CD14-positive monocyte (primary cell): Measurements from ENCODE around the gene BCL7C. TPM values are rescaled to one million over a fixed set of nuclear protein-coding genes. Genes with fewer than 3 reads are reported as not detected.

Experiments used
- DNase-seq, 3 donors: peaks; one replicate each; pipeline ENCODE4 v3.0.0-alpha.2; 2011 to 2022
- H2AFZ ChIP-seq: 2 replicates; pipeline ENCODE4 v1.6.0; 2012; ENCODE audit warnings: mild to moderate bottlenecking, low read depth, low read length, inconsistent platforms; ENCODE audit not compliant: insufficient read depth, poor library complexity, severe bottlenecking
- H3K27ac ChIP-seq, 2 donors: 1 replicate in 1 of 2; 2 replicates in 1 of 2; pipeline ENCODE4 v1.5.1; 2012 to 2013; ENCODE audit warnings: low read length in 2 of 2, control low read depth in 1 of 2, inconsistent platforms in 1 of 2, low read depth in 1 of 2, mild to moderate bottlenecking in 1 of 2
- H3K27me3 ChIP-seq, 2 donors: one replicate each; pipeline versions ENCODE4 v1.6.0 to v1.6.1; 2011 to 2013; ENCODE audit warnings: low read length in 2 of 2; ENCODE audit not compliant: control insufficient read depth in 2 of 2, insufficient read depth in 2 of 2
- H3K36me3 ChIP-seq, 2 donors: replicated peaks in 1 of 2; 1 replicate in 1 of 2; 2 replicates in 1 of 2; pipeline versions ENCODE4 v1.5.1 to v1.6.1; 2012 to 2013; ENCODE audit warnings: low read length in 2 of 2, control low read depth in 1 of 2, inconsistent platforms in 1 of 2, mild to moderate bottlenecking in 1 of 2; ENCODE audit not compliant: insufficient read depth in 2 of 2, control insufficient read depth in 1 of 2
- H3K4me1 ChIP-seq, 2 donors: 1 replicate in 1 of 2; 2 replicates in 1 of 2; pipeline versions ENCODE4 v1.5.1 to v1.6.1; 2012 to 2013; ENCODE audit warnings: low read length in 2 of 2, control low read depth in 1 of 2, inconsistent platforms in 1 of 2, mild to moderate bottlenecking in 1 of 2, moderate library complexity in 1 of 2; ENCODE audit not compliant: insufficient read depth in 2 of 2, control insufficient read depth in 1 of 2
- H3K4me2 ChIP-seq: replicated peaks from 2 replicates; pipeline ENCODE3; 2012; ENCODE audit warnings: low read length, moderate library complexity, mild to moderate bottlenecking; ENCODE audit not compliant: poor library complexity, severe bottlenecking; ENCODE audit errors: extremely low read depth
- H3K4me3 ChIP-seq, 3 experiments: fragments of 200-600 bp in 1 of 3; sonication (generic) in 1 of 3; replicated peaks in 1 of 3; 1 replicate in 2 of 3; 2 replicates in 1 of 3; pipeline ENCODE4 v1.5.1; 2011 to 2013; ENCODE audit warnings: low read length in 3 of 3, mild to moderate bottlenecking in 3 of 3, control low read depth in 2 of 3, low read depth in 2 of 3, inconsistent platforms in 1 of 3, moderate library complexity in 1 of 3
- H3K79me2 ChIP-seq: 2 replicates; pipeline ENCODE4 v1.6.0; 2012; ENCODE audit warnings: mild to moderate bottlenecking, control low read depth, inconsistent platforms, low read length, moderate library complexity; ENCODE audit not compliant: insufficient read depth
- H3K9ac ChIP-seq: 2 replicates; pipeline ENCODE4 v1.6.0; 2017; ENCODE audit warnings: low read length, mild to moderate bottlenecking; ENCODE audit not compliant: insufficient read depth, poor library complexity, severe bottlenecking
- H3K9me3 ChIP-seq, 2 donors: replicated peaks in 1 of 2; 1 replicate in 1 of 2; 2 replicates in 1 of 2; pipeline versions ENCODE4 v1.5.1 to v1.6.1; 2012 to 2013; ENCODE audit warnings: low read length in 2 of 2, control low read depth in 1 of 2; ENCODE audit not compliant: control insufficient read depth in 1 of 2, insufficient read depth in 1 of 2
- H4K20me1 ChIP-seq: 2 replicates; pipeline ENCODE4 v1.6.0; 2012; ENCODE audit warnings: mild to moderate bottlenecking, low read length, control low read depth, moderate library complexity; ENCODE audit not compliant: insufficient read depth
- H3K27ac Mint-ChIP-seq, 7 donors: one replicate each; pipeline ENCODE4 v1.8.0; 2020; ENCODE audit warnings: mild to moderate bottlenecking in 7 of 7, mixed read lengths in 7 of 7, moderate library complexity in 6 of 7, inconsistent platforms in 2 of 7
- H3K27me3 Mint-ChIP-seq, 3 donors: one replicate each; pipeline ENCODE4 v1.8.0; 2021 to 2022; ENCODE audit warnings: low read depth in 3 of 3, mild to moderate bottlenecking in 3 of 3, mixed read lengths in 3 of 3, moderate library complexity in 3 of 3, inconsistent platforms in 1 of 3
- H3K36me3 Mint-ChIP-seq, 2 donors: one replicate each; pipeline ENCODE4 v1.8.0; 2020; ENCODE audit warnings: mixed read lengths in 2 of 2, inconsistent platforms in 1 of 2, mild to moderate bottlenecking in 1 of 2
- H3K4me1 Mint-ChIP-seq: one replicate; pipeline ENCODE4 v1.8.0; 2020; ENCODE audit warnings: mild to moderate bottlenecking, mixed read lengths
- H3K4me3 Mint-ChIP-seq, 2 donors: one replicate each; pipeline ENCODE4 v1.8.0; 2020; ENCODE audit warnings: mild to moderate bottlenecking in 2 of 2, mixed read lengths in 2 of 2, moderate library complexity in 1 of 2
- H3K9me3 Mint-ChIP-seq, 7 donors: one replicate each; pipeline ENCODE4 v1.8.0; 2020 to 2022; ENCODE audit warnings: mixed read lengths in 7 of 7, mild to moderate bottlenecking in 6 of 7, moderate library complexity in 6 of 7, inconsistent platforms in 2 of 7
- CTCF ChIP-seq: fragments of 200-600 bp; IDR thresholded peaks from one replicate; pipeline ENCODE4 v1.8.0; 2022; ENCODE audit warnings: antibody characterized with exemption, mild to moderate bottlenecking
- WGBS: methylation state at CpG from one replicate; pipeline ENCODE4 v1.1.5; 2013; ENCODE audit warnings: missing lambda C conversion rate; ENCODE audit not compliant: insufficient coverage; 5-methylcytosine and 5-hydroxymethylcytosine counted together
- intact Hi-C, 2 donors: fragments of 100-400 bp; cut with micrococcal nuclease; formaldehyde crosslinking; loops; one replicate each; pipeline versions ENCODE4 v1.15.0 to v1.15.1; 2023
- polyA plus RNA-seq, 3 donors: library from polyadenylated mRNA; depleted of rRNA in 1 of 3; unstranded in 2 of 3; stranded (reverse) in 1 of 3; fragments of 300-500 nt in 2 of 3; fragments of >200 nt in 1 of 3; fragmentation: Illumina TruSeq in 2 of 3; gene quantifications; 1 replicate in 2 of 3; 2 replicates in 1 of 3; pipeline ENCODE4 v1.2.3, GENCODE V29; 2012 to 2021

Gene BCL7C
- polyA plus RNA-seq, 3 donors: 11.4 to 19.1 (median 17.4) TPM

DNA sequence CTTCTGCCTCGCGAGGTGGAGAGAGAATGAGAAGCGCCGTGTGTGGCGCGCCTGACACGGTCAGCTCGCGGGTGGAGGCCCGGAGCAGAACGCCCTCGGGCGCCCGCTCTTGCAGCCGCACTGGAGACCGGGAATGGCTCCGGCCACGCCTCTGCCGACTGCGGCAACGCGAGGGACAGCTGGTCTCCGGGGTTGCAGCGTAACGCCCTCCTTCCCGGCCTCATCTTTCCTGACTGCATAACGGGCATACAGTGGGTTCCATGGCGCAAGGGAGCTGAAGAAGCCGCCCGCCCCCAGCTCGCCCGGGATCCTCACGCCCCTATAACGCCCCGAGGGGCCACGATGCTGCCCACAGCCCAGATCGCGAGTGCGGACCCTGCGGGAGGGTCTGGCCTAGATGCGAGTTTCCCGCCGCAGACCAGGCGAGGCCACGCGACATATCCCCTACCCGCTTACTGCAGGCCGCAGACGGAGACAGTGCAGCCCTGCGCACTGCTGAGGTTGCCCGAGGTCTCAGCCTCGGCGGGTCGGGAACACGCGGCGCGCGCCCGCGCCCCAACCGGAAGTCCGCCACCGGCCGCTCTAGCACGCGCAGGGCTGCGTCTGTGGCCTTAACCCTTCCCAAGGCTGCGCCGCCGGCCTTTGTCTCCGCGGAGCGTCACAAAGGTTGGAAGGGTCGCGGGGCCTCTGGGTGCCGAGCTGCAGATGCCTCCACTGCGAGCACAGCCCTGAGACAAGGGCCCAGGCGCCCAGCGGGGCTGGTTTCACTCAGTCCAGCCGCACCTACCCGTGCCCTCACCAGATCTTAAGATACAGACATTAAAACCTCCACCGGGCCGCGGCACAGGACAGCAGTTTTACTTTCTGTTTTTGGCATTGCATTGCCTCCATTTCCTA lies 18.8 kb downstream of the BCL7C start:
- Histone ChIP-seq H2AFZ (peak overlapping the region; percentile 99), H3K4me2 (peak overlapping the region; percentile 92), H3K4me1 (peaks cover 20 to 31% of the 10 kb centered on the region in 2 donors), H3K9ac (peak overlapping the region; percentile 85), H3K4me3 (peak overlapping the region; percentile 81 to 91 (median 82)), H3K27me3 (no peaks in the 10 kb centered on the region), H3K36me3 (peaks cover 0 to 4% of the 10 kb centered on the region in 2 donors), H3K79me2 (peaks cover 14% of the 10 kb centered on the region), H3K9me3 (no peaks in the 10 kb centered on the region), H3K27ac (peak overlapping the region; percentile 72 to 90), H4K20me1 (no peaks in the 10 kb centered on the region)
- Mint-ChIP-seq H3K4me3 (peak overlapping the region; percentile 92 to 93), H3K9me3 (peaks cover 0 to 1% (median 0%) of the 10 kb centered on the region in 7 donors), H3K27me3 (peaks cover 0 to 1% (median 0%) of the 10 kb centered on the region in 3 donors), H3K27ac (peak overlapping the region; percentile 89 to 98 (median 95)), H3K4me1 (peaks cover 26% of the 10 kb centered on the region), H3K36me3 (peaks cover 8 to 39% of the 10 kb centered on the region in 2 donors)
- under 1% methylated on average over 82 of the region's 85 CpGs for WGBS
- TF ChIP-seq CTCF: no peak
- intact Hi-C loops: loop anchor here in 1 of 2 donors (2.0 kb wide), 1 partner anchor 22 kb away; the partner anchor contains the start of gene CTF1
- DNase-seq: peak; percentile 79 to 85 (median 81)

DNA sequence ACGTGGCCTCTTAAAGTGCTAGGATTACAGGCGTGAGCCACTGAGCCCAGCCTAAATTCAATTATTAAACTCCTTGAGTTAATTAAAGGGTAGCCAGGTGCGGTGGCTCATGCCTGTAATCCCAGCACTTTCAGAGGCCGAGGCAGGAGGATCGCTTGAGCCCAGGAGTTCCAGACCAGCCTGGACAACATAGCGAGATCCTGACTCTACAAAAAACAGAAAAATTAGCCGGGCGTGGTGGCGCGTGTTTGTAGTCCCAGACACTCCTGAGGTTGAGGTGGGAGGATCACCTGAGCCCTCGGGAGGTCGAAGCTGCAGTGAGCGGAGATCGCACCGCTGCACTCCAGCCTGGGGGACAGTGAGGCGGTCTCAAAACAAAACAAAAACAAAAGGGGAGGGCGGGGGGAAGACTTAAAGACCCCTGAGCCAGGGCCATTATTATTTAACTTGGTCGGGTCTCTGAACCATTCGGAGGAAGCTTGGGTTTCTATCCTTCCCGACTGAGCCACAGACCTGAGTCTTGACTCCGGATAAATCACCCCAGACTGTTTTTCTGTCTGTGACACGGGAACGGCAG lies 19.5 kb downstream of the BCL7C start:
- Histone ChIP-seq H3K4me2 (peak overlapping the region; percentile 92), H3K9me3 (no peaks in the 10 kb centered on the region), H2AFZ (peak overlapping the region; percentile 99), H3K4me1 (peaks cover 20 to 31% of the 10 kb centered on the region in 2 donors), H3K36me3 (peaks cover 0 to 4% of the 10 kb centered on the region in 2 donors), H3K79me2 (peaks cover 14% of the 10 kb centered on the region), H3K9ac (peak overlapping the region; percentile 85), H3K27ac (peak overlapping the region; percentile 72 to 90), H4K20me1 (no peaks in the 10 kb centered on the region), H3K27me3 (no peaks in the 10 kb centered on the region), H3K4me3 (peak overlapping the region; percentile 81 to 91 (median 82))
- Mint-ChIP-seq H3K9me3 (peaks cover 0 to 1% (median 0%) of the 10 kb centered on the region in 7 donors), H3K4me3 (peak overlapping the region; percentile 92 to 93), H3K4me1 (peaks cover 26% of the 10 kb centered on the region), H3K27me3 (peaks cover 0 to 1% (median 0%) of the 10 kb centered on the region in 3 donors), H3K36me3 (peaks cover 5 to 32% of the 10 kb centered on the region in 2 donors), H3K27ac (peak overlapping the region; percentile 80 to 98 (median 91))
- WGBS: 38% methylated on average over 19 of the region's 23 CpGs
- TF ChIP-seq CTCF: no peak
- intact Hi-C loops: loop anchor here in 1 of 2 donors (2.0 kb wide), 1 partner anchor 22 kb away; the partner anchor contains the start of gene CTF1
- no peak for DNase-seq
